ENCODE results near the gene PARVA. TPM values are rescaled to one million over a fixed set of nuclear protein-coding genes. Genes with fewer than 3 reads are reported as not detected.

The PARVA gene
- total and polyA plus RNA-seq, 9 of the 15 experiments (the other 6 are each of a cell fraction or from before 2014, with no cell fraction given), result 0.11 TPM; not detected in 8

- FAIRE-seq (no peak), DNase-seq (ENCODE audit: extremely low read depth in 1 of 4, low spot score in 3 of 4) (no peak), ATAC-seq (no peak)
- no peak overlapping the region for H3K4me2 ChIP-seq (ENCODE audit: insufficient read depth, low read length)
- no peak for TF ChIP-seq POLR2B (IDR thresholded peaks at IDR 0.05; ENCODE audit: low read depth, partially characterized antibody)
- no peak for TF ChIP-seq ZNF146 (CRISPR knock-in tag; IDR thresholded peaks at IDR 0.05; ENCODE audit: unreplicated experiment)
- TF ChIP-seq SMAD3 (CRISPR knock-in tag; conservative IDR thresholded peaks at IDR 0.05), result no peak
- TF ChIP-seq PKNOX1 (IDR thresholded peaks at IDR 0.05), result no peak
- TF ChIP-seq ZNF175 (CRISPR knock-in tag; IDR thresholded peaks at IDR 0.05; ENCODE audit: low read depth), result no peak
- TF ChIP-seq CSDE1 (IDR thresholded peaks at IDR 0.05), result no peak
- TF ChIP-seq FOS (IDR thresholded peaks at IDR 0.05; ENCODE audit: extremely low read depth, insufficient read length), result no peak
- no peak for TF ChIP-seq CBFA2T3 (IDR thresholded peaks at IDR 0.05)
- no peak for TF ChIP-seq SP1 (CRISPR knock-in tag; IDR thresholded peaks at IDR 0.05)
- TF ChIP-seq ZNF785 (CRISPR knock-in tag; IDR thresholded peaks at IDR 0.05), result no peak
- no peak for TF ChIP-seq RBM14 (IDR thresholded peaks at IDR 0.05; ENCODE audit: borderline replicate concordance, insufficient read depth, low read depth, low read length)
- TF ChIP-seq C11orf30 (IDR thresholded peaks at IDR 0.05; ENCODE audit: low read depth), result no peak
- no peak for TF ChIP-seq FOXK2 (conservative IDR thresholded peaks at IDR 0.05 in 1 of 2, IDR thresholded peaks at IDR 0.05 in 1 of 2; ENCODE audit: low read depth in 2 of 2)
- no peak for TF ChIP-seq ZNF311 (CRISPR knock-in tag; IDR thresholded peaks at IDR 0.05)
- TF ChIP-seq NR4A1 (CRISPR knock-in tag; IDR thresholded peaks at IDR 0.05), result no peak
- TF ChIP-seq NR4A1 (tag; IDR thresholded peaks at IDR 0.05), result no peak
- no peak for TF ChIP-seq MAZ (CRISPR knock-in tag; conservative IDR thresholded peaks at IDR 0.05 in 1 of 2, IDR thresholded peaks at IDR 0.05 in 1 of 2)
- TF ChIP-seq PRPF4 (IDR thresholded peaks at IDR 0.05; ENCODE audit: insufficient read depth, low read depth, low read length, poor library complexity, severe bottlenecking), result no peak
- TF ChIP-seq XRCC4 (IDR thresholded peaks at IDR 0.05; ENCODE audit: extremely low read depth, insufficient read depth, insufficient read length), result no peak
- ChIA-PET POLR2A (interaction anchor here (3.5 kb wide), 1 partner anchor 12 kb away, joined by 12 read pairs; no protein-coding TSS in a partner anchor), CTCF (ENCODE audit: low intra/inter-chr PET ratio) (no interaction called here)
- no peak overlapping the region for H3K27ac ChIP-seq (ENCODE audit: extremely low read depth, low read depth, low read length)
- no peak overlapping the region for H2AFZ ChIP-seq (ENCODE audit: low read depth, low read length)
- BruUV-seq (replicated peaks), result no TSS peak
- no peak overlapping the region for H3K9ac ChIP-seq (ENCODE audit: insufficient read depth in 1 of 2, low read depth in 2 of 2, low read length in 2 of 2)
- in situ Hi-C loops (cut with MboI) (no loop called here), intact Hi-C loops (cut with micrococcal nuclease) (no loop called here)
- H3K27me3 ChIP-seq (ENCODE audit: control insufficient read depth in 2 of 2, insufficient read depth in 2 of 2, low read length in 2 of 2), result peaks cover 2 to 15% of the 10 kb centered on the region in 2 experiments; a peak in 2 of 5 replicates
- no peaks in the 10 kb centered on the region for H3K9me3 ChIP-seq (replicated peaks; ENCODE audit: control insufficient read depth, insufficient read depth, low read depth, low read length)
- no peaks in the 10 kb centered on the region for H3K36me3 ChIP-seq (ENCODE audit: control insufficient read depth, insufficient read depth, low read length)
- H3K79me2 ChIP-seq (ENCODE audit: control insufficient read depth, insufficient read depth, low read length), result no peaks in the 10 kb centered on the region
- no peaks in the 10 kb centered on the region for H3K9me1 ChIP-seq (ENCODE audit: control insufficient read depth, insufficient read depth, low read length)
- 0 out of 5 replicates have a peak, but pooled peaks cover 0 to 2% of the 10 kb centered on the region in 2 experiments for H3K4me1 ChIP-seq (replicated peaks in 1 of 2; ENCODE audit: control insufficient read depth in 2 of 2, insufficient read depth in 2 of 2, low read length in 2 of 2)
- no peaks in the 10 kb centered on the region; the same call in 1 of the 2 replicates for H4K20me1 ChIP-seq (replicated peaks; ENCODE audit: control insufficient read depth, insufficient read depth, low read length)
- H3K4me3 ChIP-seq, result no peak overlapping the region
- WGBS (ENCODE audit: insufficient coverage, low coverage, missing lambda C conversion rate), result 2% methylated on average over 4 of the region's 4 CpGs
These were observed 83.1 kb downstream of the PARVA start for GRCh38 chr11:12460466-12460865.

All from K562 (cell line).